ENCODE data around the gene TIMM44. TPM values are rescaled to one million over a fixed set of nuclear protein-coding genes. Genes with fewer than 3 reads are reported as not detected.

Gene TIMM44
- total RNA-seq, 1 experiment from 2014 or later: 114 TPM

- Histone ChIP-seq H3K4ac (ENCODE audit: low read depth, low read length) (no peak overlapping the region), H3K23ac (ENCODE audit: insufficient read length, low read depth, low read length) (no peak overlapping the region), H4K20me1 (ENCODE audit: control insufficient read depth, insufficient read depth, insufficient read length) (no peaks in the 10 kb centered on the region), H2BK120ac (ENCODE audit: low read depth, low read length, poor library complexity, severe bottlenecking) (no peak overlapping the region), H3K14ac (ENCODE audit: insufficient read depth, low read length) (no peak overlapping the region; the same call in 1 of the 2 replicates), H4K91ac (ENCODE audit: insufficient read length, low read depth, low read length) (no peak overlapping the region), H3T11ph (ENCODE audit: low read length) (no peak overlapping the region), H3K4me2 (ENCODE audit: insufficient read depth, insufficient read length, low read length) (peak overlapping the region; percentile 74), H3K9me3 (ENCODE audit: control insufficient read depth, low read depth, low read length) (no peaks in the 10 kb centered on the region), H3K27ac (ENCODE audit: insufficient read length, low read depth, low read length) (no peak overlapping the region), H2BK20ac (ENCODE audit: low read depth, low read length, poor library complexity, severe bottlenecking) (no peak overlapping the region), H4K5ac (ENCODE audit: insufficient read length, low read depth, low read length) (no peak overlapping the region), H2BK12ac (ENCODE audit: insufficient read length, low read depth, low read length) (no peak overlapping the region), H3K79me2 (ENCODE audit: insufficient read depth, low read length) (no peaks in the 10 kb centered on the region), H3K9ac (ENCODE audit: extremely low read depth, insufficient read length, low read length) (no peak overlapping the region), H3K27me3 (ENCODE audit: insufficient read depth, low read length) (peaks cover 16% of the 10 kb centered on the region; the same call in 1 of the 2 replicates), H4K8ac (replicated peaks; ENCODE audit: insufficient read length, low read depth, low read length) (no peak overlapping the region), H2AK5ac (ENCODE audit: insufficient read length, low read length) (no peak overlapping the region), H2AFZ (ENCODE audit: low read length) (no peak overlapping the region), H3K79me1 (ENCODE audit: insufficient read depth, low read depth, low read length, poor library complexity, severe bottlenecking) (no peaks in the 10 kb centered on the region), H3K23me2 (ENCODE audit: insufficient read length, low read depth, low read length, poor library complexity, severe bottlenecking) (peaks cover 17% of the 10 kb centered on the region), H3K4me1 (ENCODE audit: insufficient read depth, low read length) (no peaks in the 10 kb centered on the region), H2BK5ac (ENCODE audit: insufficient read length, low read length) (no peak overlapping the region), H2BK15ac (ENCODE audit: low read depth, low read length) (no peak overlapping the region), H3K56ac (ENCODE audit: insufficient read length, low read depth, low read length) (no peak overlapping the region), H3K18ac (ENCODE audit: insufficient read length, low read depth, low read length) (no peak overlapping the region)
- H3K36me3 Mint-ChIP-seq (ENCODE audit: insufficient read depth in 1 of 3, low read depth in 3 of 3): peaks cover 11 to 16% (median 14%) of the 10 kb centered on the region in 3 experiments; a peak in 6 of 7 replicates
- peak; percentile 59 for DNase-seq
- whole genome bisulfite sequencing (ENCODE audit: extremely low coverage, insufficient read length, low lambda C conversion rate): no CpG with 5 or more reads among the region's 104 CpGs
- H3K27me3 Mint-ChIP-seq (ENCODE audit: low read depth): peaks cover 57% of the 10 kb centered on the region
- H3K27ac Mint-ChIP-seq: no peak overlapping the region
- TF ChIP-seq CTCF (conservative IDR thresholded peaks at IDR 0.05): peak; percentile 50
- H3K4me1 Mint-ChIP-seq: peaks cover 20 to 27% of the 10 kb centered on the region in 2 experiments
- H3K4me3 Mint-ChIP-seq: peak overlapping the region; percentile 67 to 91
- no peaks in the 10 kb centered on the region; a peak in 1 of 5 replicates for H3K9me3 Mint-ChIP-seq
Measured at GRCh38 chr19:7916103-7916954, 27.1 kb downstream of the TIMM44 start.
